Body of pancreas (tissue), 4 donors: ENCODE measurements around the gene WNT7B.

ENCODE experiments used
- POLR2A ChIP-seq, 3 donors: fragments of 450-650 bp; IDR thresholded peaks; one replicate each; pipeline ENCODE4 v1.6.1; 2016; ENCODE audit warnings: antibody characterized with exemption in 3 of 3, mild to moderate bottlenecking in 2 of 3
- TF ChIP-seq, protein P1 (sequence below), 7 experiments: fragments of 450-650 bp in 4 of 7; fragments of 200-600 bp in 3 of 7; sonication (generic) in 3 of 7; IDR thresholded peaks; one replicate each; pipeline ENCODE4 v1.5.1; 2016 to 2019; ENCODE audit warnings: antibody characterized with exemption in 7 of 7

- TF ChIP-seq, protein P1, sequence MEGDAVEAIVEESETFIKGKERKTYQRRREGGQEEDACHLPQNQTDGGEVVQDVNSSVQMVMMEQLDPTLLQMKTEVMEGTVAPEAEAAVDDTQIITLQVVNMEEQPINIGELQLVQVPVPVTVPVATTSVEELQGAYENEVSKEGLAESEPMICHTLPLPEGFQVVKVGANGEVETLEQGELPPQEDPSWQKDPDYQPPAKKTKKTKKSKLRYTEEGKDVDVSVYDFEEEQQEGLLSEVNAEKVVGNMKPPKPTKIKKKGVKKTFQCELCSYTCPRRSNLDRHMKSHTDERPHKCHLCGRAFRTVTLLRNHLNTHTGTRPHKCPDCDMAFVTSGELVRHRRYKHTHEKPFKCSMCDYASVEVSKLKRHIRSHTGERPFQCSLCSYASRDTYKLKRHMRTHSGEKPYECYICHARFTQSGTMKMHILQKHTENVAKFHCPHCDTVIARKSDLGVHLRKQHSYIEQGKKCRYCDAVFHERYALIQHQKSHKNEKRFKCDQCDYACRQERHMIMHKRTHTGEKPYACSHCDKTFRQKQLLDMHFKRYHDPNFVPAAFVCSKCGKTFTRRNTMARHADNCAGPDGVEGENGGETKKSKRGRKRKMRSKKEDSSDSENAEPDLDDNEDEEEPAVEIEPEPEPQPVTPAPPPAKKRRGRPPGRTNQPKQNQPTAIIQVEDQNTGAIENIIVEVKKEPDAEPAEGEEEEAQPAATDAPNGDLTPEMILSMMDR (IDR thresholded peaks at IDR 0.05), result no peak
- no peak for TF ChIP-seq POLR2A (IDR thresholded peaks at IDR 0.05)
These were observed 26.5 kb upstream of the WNT7B start for GRCh38 chr22:46003271-46004091.
